Esophagus muscularis mucosa (tissue), 4 donors: ENCODE results near the gene PTGES. TPM values are rescaled to one million over a fixed set of nuclear protein-coding genes. Genes with fewer than 3 reads are reported as not detected.

Experiments used
- DNase-seq: peaks from one replicate; pipeline ENCODE4 v3.0.0-alpha.2; 2017; ENCODE audit errors: extremely low spot score
- H3K27ac ChIP-seq, 4 donors: fragments of 200-600 bp; sonication (generic); replicated peaks in 1 of 4; 1 replicate in 3 of 4; 2 replicates in 1 of 4; pipeline ENCODE4 v1.5.1; 2016 to 2019; ENCODE audit warnings: mild to moderate bottlenecking in 1 of 4
- H3K27me3 ChIP-seq, 4 donors: fragments of 200-600 bp; sonication (generic); one replicate each; pipeline versions ENCODE4 v1.5.1 to v1.6.0; 2016 to 2019
- H3K36me3 ChIP-seq, 4 donors: fragments of 200-600 bp; sonication (generic); one replicate each; pipeline ENCODE4 v1.5.1; 2016 to 2019
- H3K4me1 ChIP-seq, 4 donors: fragments of 200-600 bp; sonication (generic); one replicate each; pipeline ENCODE4 v1.5.1; 2016 to 2019
- H3K4me3 ChIP-seq, 4 donors: fragments of 200-600 bp; sonication (generic); 1 replicate in 2 of 4; 2 replicates in 2 of 4; pipeline ENCODE4 v1.5.1; 2016 to 2019; ENCODE audit warnings: mild to moderate bottlenecking in 4 of 4, moderate library complexity in 1 of 4
- H3K9me3 ChIP-seq, 4 donors: fragments of 200-600 bp; sonication (generic); 1 replicate in 3 of 4; 2 replicates in 1 of 4; pipeline ENCODE4 v1.5.1; 2016 to 2019
- CTCF ChIP-seq, 3 experiments: fragments of 200-600 bp in 2 of 3; fragments of 450-650 bp in 1 of 3; sonication (generic) in 2 of 3; IDR thresholded peaks; one replicate each; pipeline ENCODE4 v1.5.1; 2017 to 2019; ENCODE audit warnings: antibody characterized with exemption in 3 of 3, mild to moderate bottlenecking in 2 of 3, moderate library complexity in 1 of 3
- EP300 ChIP-seq: sonication (generic); formaldehyde crosslinking; IDR thresholded peaks from one replicate; pipeline ENCODE4 v1.6.1; 2017; ENCODE audit warnings: antibody characterized with exemption
- POLR2A ChIP-seq: fragments of 450-650 bp; IDR thresholded peaks from one replicate; pipeline ENCODE4 v1.6.1; 2017; ENCODE audit warnings: antibody characterized with exemption, moderate library complexity, mild to moderate bottlenecking, low read depth
- POLR2AphosphoS5 ChIP-seq, 2 donors: sonication (generic); formaldehyde crosslinking; IDR thresholded peaks; one replicate each; pipeline ENCODE4 v1.6.1; 2017; ENCODE audit warnings: antibody characterized with exemption in 2 of 2
- WGBS: methylation state at CpG from one replicate; pipeline ENCODE4 v1.1.5; 2018; 5-methylcytosine and 5-hydroxymethylcytosine counted together
- intact Hi-C: fragments of 100-400 bp; cut with DNase I; formaldehyde crosslinking; loops from one replicate; pipeline ENCODE4 v1.15.1; 2023
- total RNA-seq, 4 donors: library from RNA; depleted of rRNA; stranded (reverse); fragments of >200 nt; gene quantifications; one replicate each; pipeline versions ENCODE4 v1.1.0 to v1.2.1, GENCODE V29; 2016

The PTGES gene
- total RNA-seq, 4 donors from 2014 or later: 1.7 to 4.6 (median 4.3) TPM

DNA sequence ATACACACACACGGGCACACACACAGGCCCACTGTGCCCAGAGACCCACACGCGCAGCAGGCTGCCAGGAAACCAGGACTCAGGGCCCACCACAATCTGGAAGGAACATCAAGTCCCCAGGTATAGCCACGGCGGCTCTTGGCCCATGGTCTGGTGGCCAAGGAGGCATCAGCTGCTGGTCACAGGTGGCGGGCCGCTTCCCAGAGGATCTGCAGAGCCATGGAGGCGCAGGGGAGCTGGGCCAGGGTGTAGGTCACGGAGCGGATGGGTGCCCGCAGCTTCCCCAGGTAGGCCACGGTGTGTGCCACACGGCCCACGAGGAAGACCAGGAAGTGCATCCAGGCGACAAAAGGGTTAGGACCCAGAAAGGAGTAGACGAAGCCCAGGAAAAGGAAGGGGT lies 13.4 kb downstream of the PTGES start:
- Histone ChIP-seq H3K36me3 (no peaks in the 10 kb centered on the region), H3K4me1 (peaks cover 9 to 15% (median 13%) of the 10 kb centered on the region in 4 donors), H3K4me3 (no peak overlapping the region), H3K27ac (no peak overlapping the region), H3K27me3 (peaks cover 0 to 12% (median 0%) of the 10 kb centered on the region in 4 donors), H3K9me3 (no peaks in the 10 kb centered on the region)
- TF ChIP-seq POLR2AphosphoS5 (IDR thresholded peaks at IDR 0.05) (no peak), CTCF (IDR thresholded peaks at IDR 0.05) (no peak), POLR2A (no peak), EP300 (no peak)
- intact Hi-C loops: loop anchor here (2.0 to 5.0 kb wide), 2 partner anchors 43 to 97 kb away; partner anchors contain the start of gene ASB6
- 96% methylated on average over 9 of the region's 16 CpGs for WGBS
- DNase-seq: no peak

- intact Hi-C loops: loop anchor here (2.0 to 5.0 kb wide), 2 partner anchors 45 to 95 kb away; partner anchors contain the start of gene ASB6
- H3K4me3 ChIP-seq: peak overlapping the region; percentile 67 to 76 (median 70)
- H3K9me3 ChIP-seq: no peaks in the 10 kb centered on the region
- TF ChIP-seq POLR2AphosphoS5 (IDR thresholded peaks at IDR 0.05) (peak; percentile 32 to 60), POLR2A (no peak), EP300 (no peak), CTCF (IDR thresholded peaks at IDR 0.05) (peak; percentile 97 to 98 (median 97))
- H3K4me1 ChIP-seq: peaks cover 9 to 15% (median 13%) of the 10 kb centered on the region in 4 donors
- peaks cover 0 to 12% (median 0%) of the 10 kb centered on the region in 4 donors for H3K27me3 ChIP-seq
- H3K27ac ChIP-seq: peak overlapping the region; percentile 74 to 79 (median 75)
- peak; percentile 96 for DNase-seq
- no peaks in the 10 kb centered on the region for H3K36me3 ChIP-seq
- WGBS: 9% methylated on average over 14 of the region's 48 CpGs
Measured at GRCh38 chr9:129737479-129738274, 15.2 kb downstream of the PTGES start.

DNA sequence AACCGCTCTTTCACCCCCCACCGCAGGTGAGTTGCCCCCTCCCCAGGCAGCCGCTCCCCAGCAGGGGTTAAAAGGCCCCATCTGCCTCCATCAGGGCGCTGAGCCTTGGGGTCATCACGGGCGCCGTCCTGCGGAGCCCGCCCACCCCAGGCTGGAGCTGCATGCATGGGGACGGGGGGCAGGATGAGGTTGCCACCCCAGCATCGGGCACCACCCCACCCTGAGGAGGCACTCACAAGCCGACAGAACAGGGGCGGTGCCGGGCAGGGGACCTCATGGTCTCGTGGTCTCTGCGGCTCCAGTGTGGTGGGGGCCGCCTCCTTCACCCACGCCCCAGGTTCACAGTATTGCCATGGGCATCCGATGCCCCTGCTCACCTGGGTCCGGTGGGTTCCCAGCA lies 16.5 kb downstream of the PTGES start:
- Histone ChIP-seq H3K9me3 (no peaks in the 10 kb centered on the region), H3K36me3 (no peaks in the 10 kb centered on the region)
- intact Hi-C loops: loop anchor here (5.0 kb wide), 1 partner anchor 94 kb away; the partner anchor contains the start of gene ASB6

GRCh38 chr9:129735546-129735945 lies 17.3 kb downstream of the PTGES start:
- Histone ChIP-seq H3K27ac (no peak overlapping the region), H3K4me1 (peaks cover 9 to 15% (median 13%) of the 10 kb centered on the region in 4 donors), H3K36me3 (no peaks in the 10 kb centered on the region), H3K4me3 (no peak overlapping the region), H3K9me3 (no peaks in the 10 kb centered on the region), H3K27me3 (peaks cover 0 to 12% (median 0%) of the 10 kb centered on the region in 4 donors)
- intact Hi-C loops: loop anchor here (5.0 kb wide), 1 partner anchor 93 kb away; the partner anchor contains the start of gene ASB6
- no peak for DNase-seq
- 58% methylated on average over 6 of the region's 6 CpGs for WGBS
- no peak for TF ChIP-seq EP300
- no peak for TF ChIP-seq POLR2AphosphoS5 (IDR thresholded peaks at IDR 0.05)
- TF ChIP-seq POLR2A: no peak

More for the DNA sequence above, 16.5 kb downstream of the PTGES start:
- no peak for DNase-seq
- H3K4me3 ChIP-seq: no peak overlapping the region
- no peak overlapping the region for H3K27ac ChIP-seq
- peaks cover 0 to 12% (median 0%) of the 10 kb centered on the region in 4 donors for H3K27me3 ChIP-seq
- peaks cover 9 to 15% (median 13%) of the 10 kb centered on the region in 4 donors for H3K4me1 ChIP-seq
- no peak for TF ChIP-seq POLR2A
- no peak for TF ChIP-seq EP300
- TF ChIP-seq POLR2AphosphoS5 (IDR thresholded peaks at IDR 0.05): no peak
- TF ChIP-seq CTCF (IDR thresholded peaks at IDR 0.05): no peak
- WGBS: 83% methylated on average over 9 of the region's 20 CpGs

GRCh38 chr9:129733632-129733953 lies 19.2 kb downstream of the PTGES start:
- H3K4me1 ChIP-seq: peaks cover 9 to 15% (median 13%) of the 10 kb centered on the region in 4 donors
- H3K27me3 ChIP-seq: peaks cover 0 to 12% (median 0%) of the 10 kb centered on the region in 4 donors
- H3K36me3 ChIP-seq: no peaks in the 10 kb centered on the region
- DNase-seq: no peak
- H3K4me3 ChIP-seq: no peak overlapping the region
- intact Hi-C loops: no loop called here
- H3K9me3 ChIP-seq: no peaks in the 10 kb centered on the region
- H3K27ac ChIP-seq: no peak overlapping the region
- WGBS: 100% methylated on average over 1 of the region's 2 CpGs
- TF ChIP-seq POLR2A (no peak), EP300 (no peak), POLR2AphosphoS5 (IDR thresholded peaks at IDR 0.05) (no peak), CTCF (IDR thresholded peaks at IDR 0.05) (no peak)
